PC-3 (cell line): Measurements from ENCODE around the gene PTPRN2.

ENCODE experiments used
- CTCF ChIP-seq: fragments of 300-600 bp; sonication (generic); conservative IDR thresholded peaks from 2 replicates; pipeline ENCODE4 v1.5.1; 2017; ENCODE audit warnings: antibody characterized with exemption, low read depth, mild to moderate bottlenecking, low read length
- EZH2phosphoT487 ChIP-seq: fragments of 300-600 bp; sonication (generic); IDR thresholded peaks from 2 replicates; pipeline ENCODE4 v1.6.1; 2018; ENCODE audit warnings: mild to moderate bottlenecking, antibody characterized with exemption, low read length, borderline replicate concordance

GRCh38 chr7:157889480-157889879 is 698.1 kb downstream of the PTPRN2 start:
- TF ChIP-seq CTCF (no peak), EZH2phosphoT487 (no peak)
